ENCODE measurements around the gene CD47.

CD47 gene

GRCh38 chr3:108085810-108086350 is 5.0 kb downstream of the CD47 start:
- H3K4me3 ChIP-seq (ENCODE audit: low read depth, low read length): no peak overlapping the region
- no peaks in the 10 kb centered on the region for H3K4me1 ChIP-seq (ENCODE audit: control insufficient read depth, insufficient read depth, low read length)
- H3K36me3 ChIP-seq (ENCODE audit: control insufficient read depth, insufficient read depth, low read length): no peaks in the 10 kb centered on the region
- no peak overlapping the region for H3K9ac ChIP-seq (ENCODE audit: low read depth, low read length)
- H3K27me3 ChIP-seq (ENCODE audit: control insufficient read depth, insufficient read depth, low read length): peaks cover 7% of the 10 kb centered on the region
- H3K9me3 ChIP-seq (ENCODE audit: control insufficient read depth, insufficient read depth, low read length): no peaks in the 10 kb centered on the region

GRCh38 chr3:108085370-108085769 is 5.5 kb downstream of the CD47 start:
- H3K4me3 ChIP-seq (ENCODE audit: low read depth, low read length): no peak overlapping the region
- H3K9ac ChIP-seq (ENCODE audit: low read depth, low read length): no peak overlapping the region
- H3K36me3 ChIP-seq (ENCODE audit: control insufficient read depth, insufficient read depth, low read length): no peaks in the 10 kb centered on the region

GRCh38 chr3:108079877-108080276 is 11.0 kb downstream of the CD47 start:
- Histone ChIP-seq H3K9me3 (ENCODE audit: control insufficient read depth, insufficient read depth, low read length) (no peaks in the 10 kb centered on the region), H3K4me1 (ENCODE audit: control insufficient read depth, insufficient read depth, low read length) (no peaks in the 10 kb centered on the region), H3K36me3 (ENCODE audit: control insufficient read depth, insufficient read depth, low read length) (no peaks in the 10 kb centered on the region), H3K9ac (ENCODE audit: low read depth, low read length) (no peak overlapping the region), H3K27me3 (ENCODE audit: control insufficient read depth, insufficient read depth, low read length) (no peaks in the 10 kb centered on the region), H3K4me3 (ENCODE audit: low read depth, low read length) (no peak overlapping the region)

More at GRCh38 chr3:108085370-108085769, 5.5 kb downstream of the CD47 start:
- Histone ChIP-seq H3K4me1 (ENCODE audit: control insufficient read depth, insufficient read depth, low read length) (no peaks in the 10 kb centered on the region), H3K27me3 (ENCODE audit: control insufficient read depth, insufficient read depth, low read length) (peaks cover 7% of the 10 kb centered on the region), H3K9me3 (ENCODE audit: control insufficient read depth, insufficient read depth, low read length) (no peaks in the 10 kb centered on the region)

GRCh38 chr3:108079043-108079442 is 11.8 kb downstream of the CD47 start:
- Histone ChIP-seq H3K9me3 (ENCODE audit: control insufficient read depth, insufficient read depth, low read length) (no peaks in the 10 kb centered on the region), H3K9ac (ENCODE audit: low read depth, low read length) (no peak overlapping the region), H3K4me3 (ENCODE audit: low read depth, low read length) (no peak overlapping the region), H3K4me1 (ENCODE audit: control insufficient read depth, insufficient read depth, low read length) (no peaks in the 10 kb centered on the region), H3K27me3 (ENCODE audit: control insufficient read depth, insufficient read depth, low read length) (no peaks in the 10 kb centered on the region), H3K36me3 (ENCODE audit: control insufficient read depth, insufficient read depth, low read length) (no peaks in the 10 kb centered on the region)

GRCh38 chr3:108076564-108076963 is 14.3 kb downstream of the CD47 start:
- Histone ChIP-seq H3K9me3 (ENCODE audit: control insufficient read depth, insufficient read depth, low read length) (no peaks in the 10 kb centered on the region), H3K4me3 (ENCODE audit: low read depth, low read length) (no peak overlapping the region), H3K27me3 (ENCODE audit: control insufficient read depth, insufficient read depth, low read length) (no peaks in the 10 kb centered on the region), H3K4me1 (ENCODE audit: control insufficient read depth, insufficient read depth, low read length) (peaks cover 8% of the 10 kb centered on the region), H3K9ac (ENCODE audit: low read depth, low read length) (no peak overlapping the region), H3K36me3 (ENCODE audit: control insufficient read depth, insufficient read depth, low read length) (no peaks in the 10 kb centered on the region)

GRCh38 chr3:108073764-108074431 is 16.9 kb downstream of the CD47 start:
- no peaks in the 10 kb centered on the region for H3K27me3 ChIP-seq (ENCODE audit: control insufficient read depth, insufficient read depth, low read length)
- peaks cover 12% of the 10 kb centered on the region for H3K4me1 ChIP-seq (ENCODE audit: control insufficient read depth, insufficient read depth, low read length)
- no peak overlapping the region for H3K4me3 ChIP-seq (ENCODE audit: low read depth, low read length)
- H3K9me3 ChIP-seq (ENCODE audit: control insufficient read depth, insufficient read depth, low read length): no peaks in the 10 kb centered on the region
- no peak overlapping the region for H3K9ac ChIP-seq (ENCODE audit: low read depth, low read length)
- H3K36me3 ChIP-seq (ENCODE audit: control insufficient read depth, insufficient read depth, low read length): no peaks in the 10 kb centered on the region

GRCh38 chr3:108071368-108071767 is 19.5 kb downstream of the CD47 start:
- Histone ChIP-seq H3K9ac (ENCODE audit: low read depth, low read length) (no peak overlapping the region), H3K4me1 (ENCODE audit: control insufficient read depth, insufficient read depth, low read length) (peaks cover 12% of the 10 kb centered on the region), H3K4me3 (ENCODE audit: low read depth, low read length) (no peak overlapping the region), H3K36me3 (ENCODE audit: control insufficient read depth, insufficient read depth, low read length) (no peaks in the 10 kb centered on the region), H3K9me3 (ENCODE audit: control insufficient read depth, insufficient read depth, low read length) (no peaks in the 10 kb centered on the region), H3K27me3 (ENCODE audit: control insufficient read depth, insufficient read depth, low read length) (no peaks in the 10 kb centered on the region)

GRCh38 chr3:108070356-108070755 is 20.5 kb downstream of the CD47 start:
- Histone ChIP-seq H3K4me1 (ENCODE audit: control insufficient read depth, insufficient read depth, low read length) (peaks cover 12% of the 10 kb centered on the region), H3K9ac (ENCODE audit: low read depth, low read length) (no peak overlapping the region), H3K9me3 (ENCODE audit: control insufficient read depth, insufficient read depth, low read length) (no peaks in the 10 kb centered on the region), H3K36me3 (ENCODE audit: control insufficient read depth, insufficient read depth, low read length) (no peaks in the 10 kb centered on the region), H3K4me3 (ENCODE audit: low read depth, low read length) (no peak overlapping the region), H3K27me3 (ENCODE audit: control insufficient read depth, insufficient read depth, low read length) (no peaks in the 10 kb centered on the region)

GRCh38 chr3:108067768-108068167 is 23.1 kb downstream of the CD47 start:
- no peaks in the 10 kb centered on the region for H3K27me3 ChIP-seq (ENCODE audit: control insufficient read depth, insufficient read depth, low read length)
- no peaks in the 10 kb centered on the region for H3K36me3 ChIP-seq (ENCODE audit: control insufficient read depth, insufficient read depth, low read length)
- peaks cover 12% of the 10 kb centered on the region for H3K4me1 ChIP-seq (ENCODE audit: control insufficient read depth, insufficient read depth, low read length)
- no peaks in the 10 kb centered on the region for H3K9me3 ChIP-seq (ENCODE audit: control insufficient read depth, insufficient read depth, low read length)
- no peak overlapping the region for H3K9ac ChIP-seq (ENCODE audit: low read depth, low read length)
- no peak overlapping the region for H3K4me3 ChIP-seq (ENCODE audit: low read depth, low read length)

- H3K9ac ChIP-seq (ENCODE audit: low read depth, low read length): no peak overlapping the region
- H3K9me3 ChIP-seq (ENCODE audit: control insufficient read depth, insufficient read depth, low read length): no peaks in the 10 kb centered on the region
- no peaks in the 10 kb centered on the region for H3K27me3 ChIP-seq (ENCODE audit: control insufficient read depth, insufficient read depth, low read length)
- H3K36me3 ChIP-seq (ENCODE audit: control insufficient read depth, insufficient read depth, low read length): no peaks in the 10 kb centered on the region
- H3K4me3 ChIP-seq (ENCODE audit: low read depth, low read length): no peak overlapping the region
- H3K4me1 ChIP-seq (ENCODE audit: control insufficient read depth, insufficient read depth, low read length): no peaks in the 10 kb centered on the region
These were observed 25.7 kb downstream of the CD47 start for GRCh38 chr3:108065096-108065495.

- H3K9me3 ChIP-seq (ENCODE audit: control insufficient read depth, insufficient read depth, low read length): no peaks in the 10 kb centered on the region
These were observed 26.4 kb downstream of the CD47 start for GRCh38 chr3:108064293-108064887.

GRCh38 chr3:108062051-108062450 is 28.8 kb downstream of the CD47 start:
- Histone ChIP-seq H3K9ac (ENCODE audit: low read depth, low read length) (no peak overlapping the region), H3K27me3 (ENCODE audit: control insufficient read depth, insufficient read depth, low read length) (no peaks in the 10 kb centered on the region), H3K9me3 (ENCODE audit: control insufficient read depth, insufficient read depth, low read length) (no peaks in the 10 kb centered on the region), H3K36me3 (ENCODE audit: control insufficient read depth, insufficient read depth, low read length) (no peaks in the 10 kb centered on the region), H3K4me1 (ENCODE audit: control insufficient read depth, insufficient read depth, low read length) (peaks cover 5% of the 10 kb centered on the region), H3K4me3 (ENCODE audit: low read depth, low read length) (no peak overlapping the region)

More at GRCh38 chr3:108064293-108064887, 26.4 kb downstream of the CD47 start:
- Histone ChIP-seq H3K27me3 (ENCODE audit: control insufficient read depth, insufficient read depth, low read length) (no peaks in the 10 kb centered on the region), H3K4me3 (ENCODE audit: low read depth, low read length) (no peak overlapping the region), H3K4me1 (ENCODE audit: control insufficient read depth, insufficient read depth, low read length) (no peaks in the 10 kb centered on the region), H3K9ac (ENCODE audit: low read depth, low read length) (no peak overlapping the region), H3K36me3 (ENCODE audit: control insufficient read depth, insufficient read depth, low read length) (no peaks in the 10 kb centered on the region)
